Measurements from ENCODE around the gene LAMA3.

DNA sequence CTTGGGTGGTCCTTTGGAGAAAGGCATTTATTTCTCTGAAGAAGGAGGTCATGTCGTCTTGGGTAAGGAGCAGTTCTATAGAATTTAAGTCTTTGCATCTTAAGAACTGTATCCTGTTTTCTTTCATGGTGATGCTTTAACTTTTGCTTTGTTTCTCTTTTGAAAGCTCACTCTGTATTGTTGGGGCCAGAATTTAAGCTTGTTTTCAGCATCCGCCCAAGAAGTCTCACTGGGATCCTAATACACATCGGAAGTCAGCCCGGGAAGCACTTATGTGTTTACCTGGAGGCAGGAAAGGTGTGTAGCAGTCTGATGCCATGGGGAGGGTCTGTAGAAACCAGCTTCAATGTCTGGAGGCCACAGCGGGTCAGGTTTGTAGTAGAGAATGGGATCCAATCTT, 260.6 kb downstream of the LAMA3 start:
- TF ChIP-seq CTCF (conservative IDR thresholded peaks at IDR 0.05; ENCODE audit: low read length): no peak
- no peak for TF ChIP-seq EZH2phosphoT487 (IDR thresholded peaks at IDR 0.05; ENCODE audit: borderline replicate concordance)

All from Loucy (cell line).